CD8-positive, alpha-beta memory T cell (primary cell): ENCODE data around the gene PRB3. TPM values are rescaled to one million over a fixed set of nuclear protein-coding genes. Genes with fewer than 3 reads are reported as not detected.

Experiments
- CTCF ChIA-PET: fragments of 350-600 bp; sonication (Branson Sonifier 250); formaldehyde crosslinking; loops from one replicate; lab custom pipeline; 2021; ENCODE audit warnings: antibody characterized with exemption; lab: Charles Lee
- POLR2A ChIA-PET: fragments of 350-600 bp; sonication (Branson Sonifier 250); formaldehyde crosslinking; loops from one replicate; lab custom pipeline; 2021; ENCODE audit warnings: antibody characterized with exemption; lab: Charles Lee
- DNase-seq, 5 donors: peaks; one replicate each; pipeline versions ENCODE4 v3.0.0 to v3.0.0-alpha.2; 2020 to 2022; ENCODE audit warnings: mixed read lengths in 1 of 5
- H3K27ac ChIP-seq: one replicate; pipeline ENCODE4 v1.7.0; 2013; ENCODE audit warnings: low read depth, mild to moderate bottlenecking, low read length, moderate library complexity
- H3K27me3 ChIP-seq: 2 replicates; pipeline ENCODE4 v1.7.0; 2013; ENCODE audit warnings: low read length, mild to moderate bottlenecking; ENCODE audit not compliant: insufficient read depth, poor library complexity, severe bottlenecking
- H3K36me3 ChIP-seq: 2 replicates; pipeline ENCODE4 v1.7.0; 2013; ENCODE audit warnings: mild to moderate bottlenecking, low read length, moderate library complexity; ENCODE audit not compliant: insufficient read depth
- H3K4me1 ChIP-seq: 2 replicates; pipeline ENCODE4 v1.7.0; 2013; ENCODE audit warnings: mild to moderate bottlenecking, low read length, moderate library complexity; ENCODE audit not compliant: insufficient read depth
- H3K4me3 ChIP-seq: 2 replicates; pipeline ENCODE4 v1.7.0; 2013; ENCODE audit warnings: mild to moderate bottlenecking, low read length
- H3K9me3 ChIP-seq: 2 replicates; pipeline ENCODE4 v1.7.0; 2013; ENCODE audit warnings: mild to moderate bottlenecking, low read length
- H3K27ac Mint-ChIP-seq, 8 donors: one replicate each; pipeline ENCODE4 v1.8.0; 2020 to 2021; ENCODE audit warnings: mixed read lengths in 8 of 8, mild to moderate bottlenecking in 6 of 8, inconsistent platforms in 3 of 8, moderate library complexity in 3 of 8
- H3K27me3 Mint-ChIP-seq, 2 donors: one replicate each; pipeline ENCODE4 v1.8.0; 2020 to 2021; ENCODE audit warnings: mixed read lengths in 2 of 2, mild to moderate bottlenecking in 1 of 2, moderate library complexity in 1 of 2
- H3K36me3 Mint-ChIP-seq, 3 donors: one replicate each; pipeline ENCODE4 v1.8.0; 2020 to 2021; ENCODE audit warnings: mixed read lengths in 3 of 3, inconsistent platforms in 1 of 3, mild to moderate bottlenecking in 1 of 3
- H3K4me1 Mint-ChIP-seq, 3 donors: one replicate each; pipeline ENCODE4 v1.8.0; 2020 to 2021; ENCODE audit warnings: mixed read lengths in 3 of 3, inconsistent platforms in 1 of 3, mild to moderate bottlenecking in 1 of 3
- H3K4me3 Mint-ChIP-seq, 7 donors: one replicate each; pipeline ENCODE4 v1.8.0; 2020 to 2021; ENCODE audit warnings: mixed read lengths in 7 of 7, mild to moderate bottlenecking in 6 of 7, moderate library complexity in 4 of 7, inconsistent platforms in 2 of 7
- H3K9me3 Mint-ChIP-seq, 5 donors: one replicate each; pipeline ENCODE4 v1.8.0; 2020 to 2022; ENCODE audit warnings: mixed read lengths in 5 of 5, mild to moderate bottlenecking in 3 of 5, moderate library complexity in 2 of 5, inconsistent platforms in 1 of 5
- polyA plus RNA-seq: library from polyadenylated mRNA; unstranded; fragments of 300-500 nt; fragmentation: Illumina TruSeq; gene quantifications from one replicate; pipeline ENCODE4 v1.2.3, GENCODE V29; 2021
- total RNA-seq, 2 experiments: library from RNA; stranded (reverse); gene quantifications; one replicate each; pipeline ENCODE4 v1.2.3, GENCODE V29; 2021

The PRB3 gene
- total RNA-seq = not detected
- polyA plus RNA-seq = not detected

GRCh38 chr12:11269607-11270006 is at the start of gene PRB3:
Gene PRB3, minus strand, starts transcription at chr12:11269707. Its CDS starts 38 bp downstream, at chr12:11269669.
- no peaks in the 10 kb centered on the region for H3K36me3 ChIP-seq
- Mint-ChIP-seq H3K27me3 (no peaks in the 10 kb centered on the region), H3K4me1 (no peaks in the 10 kb centered on the region), H3K9me3 (peaks cover 0 to 9% (median 0%) of the 10 kb centered on the region in 5 donors), H3K36me3 (no peaks in the 10 kb centered on the region), H3K27ac (no peak within 1 kb of the TSS), H3K4me3 (no peak within 1 kb of the TSS)
- H3K4me3 ChIP-seq = no peak within 1 kb of the TSS
- no peak for DNase-seq
- no peaks in the 10 kb centered on the region for H3K4me1 ChIP-seq
- no peaks in the 10 kb centered on the region for H3K27me3 ChIP-seq
- no peak within 1 kb of the TSS for H3K27ac ChIP-seq
- CTCF ChIA-PET = no interaction called here
- POLR2A ChIA-PET = no interaction called here
- H3K9me3 ChIP-seq = no peaks in the 10 kb centered on the region

GRCh38 chr12:11310336-11310735 is 40.8 kb upstream of the PRB3 start, which contains the start of gene PRB4:
Gene PRB4, minus strand, starts transcription at chr12:11310436. Its CDS starts 38 bp downstream, at chr12:11310398.
- DNase-seq = no peak
- H3K36me3 Mint-ChIP-seq = peaks cover 0 to 20% (median 0%) of the 10 kb centered on the region in 3 donors
- ChIA-PET CTCF (no interaction called here), POLR2A (no interaction called here)
- Histone ChIP-seq H3K27ac (no peak within 1 kb of the TSS), H3K4me1 (no peaks in the 10 kb centered on the region), H3K36me3 (no peaks in the 10 kb centered on the region), H3K9me3 (no peaks in the 10 kb centered on the region), H3K27me3 (no peaks in the 10 kb centered on the region), H3K4me3 (no peak within 1 kb of the TSS)
- H3K4me1 Mint-ChIP-seq = no peaks in the 10 kb centered on the region
- H3K27me3 Mint-ChIP-seq = peaks cover 5% of the 10 kb centered on the region in 2 donors
- H3K9me3 Mint-ChIP-seq = peaks cover 0 to 50% (median 21%) of the 10 kb centered on the region in 5 donors
- no peak within 1 kb of the TSS for H3K4me3 Mint-ChIP-seq
- no peak within 1 kb of the TSS for H3K27ac Mint-ChIP-seq

DNA sequence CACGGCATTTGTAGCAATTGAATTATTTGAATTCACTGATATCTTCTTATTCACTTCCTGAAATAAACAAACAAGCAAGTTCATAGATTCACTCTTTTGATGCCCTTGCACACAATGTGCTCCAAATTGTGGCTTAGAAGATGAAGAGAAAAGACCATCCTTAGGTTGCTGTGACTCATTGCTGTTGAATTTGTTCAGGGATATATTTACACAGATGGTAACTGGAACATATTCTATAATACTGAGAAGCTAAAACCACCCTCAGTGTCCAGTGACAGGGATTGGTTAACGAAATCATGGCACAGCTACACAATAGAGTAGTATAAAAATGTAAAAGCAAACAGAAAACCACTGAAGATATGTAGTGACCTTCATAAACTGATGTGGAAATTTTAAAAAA is 37.6 kb upstream of the PRB3 start:
- Mint-ChIP-seq H3K27me3 (peaks cover 0 to 2% of the 10 kb centered on the region in 2 donors), H3K4me1 (no peaks in the 10 kb centered on the region), H3K4me3 (no peak overlapping the region), H3K9me3 (peaks cover 0 to 46% (median 16%) of the 10 kb centered on the region in 5 donors), H3K36me3 (peaks cover 0 to 7% (median 0%) of the 10 kb centered on the region in 3 donors), H3K27ac (no peak overlapping the region)
- Histone ChIP-seq H3K4me1 (no peaks in the 10 kb centered on the region), H3K27me3 (no peaks in the 10 kb centered on the region), H3K27ac (no peak overlapping the region), H3K4me3 (no peak overlapping the region), H3K36me3 (no peaks in the 10 kb centered on the region), H3K9me3 (no peaks in the 10 kb centered on the region)
- DNase-seq = no peak
- ChIA-PET CTCF (no interaction called here), POLR2A (no interaction called here)

DNA sequence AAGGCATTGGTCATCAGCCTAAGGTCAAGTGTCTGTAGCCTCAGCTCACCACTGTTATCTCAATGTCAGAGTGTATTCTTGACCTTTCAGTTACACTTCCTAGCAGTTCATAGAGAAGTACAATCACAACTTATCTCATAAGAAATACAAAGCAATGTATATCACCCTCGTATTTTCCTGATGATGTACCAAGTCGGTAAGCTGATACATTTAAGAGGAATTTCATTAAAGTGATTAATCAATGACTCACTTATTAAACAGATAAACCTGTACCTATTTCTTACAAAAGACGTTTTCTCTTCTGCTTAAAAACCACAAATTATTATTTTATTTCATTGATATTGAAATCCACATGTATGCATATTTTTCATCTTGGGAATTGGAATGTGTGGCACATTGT is 3.9 kb upstream of the PRB3 start:
- Histone ChIP-seq H3K27ac (no peak overlapping the region), H3K4me3 (no peak overlapping the region), H3K36me3 (no peaks in the 10 kb centered on the region), H3K27me3 (no peaks in the 10 kb centered on the region), H3K9me3 (no peaks in the 10 kb centered on the region), H3K4me1 (no peaks in the 10 kb centered on the region)
- Mint-ChIP-seq H3K27ac (no peak overlapping the region), H3K36me3 (no peaks in the 10 kb centered on the region), H3K9me3 (no peaks in the 10 kb centered on the region), H3K27me3 (no peaks in the 10 kb centered on the region), H3K4me1 (no peaks in the 10 kb centered on the region), H3K4me3 (no peak overlapping the region)
- no peak for DNase-seq
- POLR2A ChIA-PET = no interaction called here
- CTCF ChIA-PET = no interaction called here

DNA sequence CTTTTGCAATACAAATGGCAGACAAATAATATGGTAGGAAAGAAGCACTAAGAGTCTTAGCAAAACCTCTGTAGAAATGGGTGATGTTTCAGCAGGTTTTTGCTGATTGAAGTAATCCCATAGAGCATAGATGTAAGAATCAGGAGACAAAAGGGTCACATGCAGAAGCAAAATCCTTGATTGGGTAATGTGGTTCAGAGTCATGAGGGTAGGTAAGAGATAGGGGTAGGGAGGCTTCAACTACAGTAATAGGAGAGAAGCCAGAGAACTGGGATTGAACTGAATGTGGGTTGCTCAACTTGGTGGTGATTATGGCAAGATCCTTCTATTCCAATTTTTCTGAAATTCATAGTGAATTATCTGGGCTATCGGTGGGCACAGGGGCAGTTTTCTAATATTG is 5.0 kb downstream of the PRB3 start:
- no peak overlapping the region for H3K27ac Mint-ChIP-seq

DNA sequence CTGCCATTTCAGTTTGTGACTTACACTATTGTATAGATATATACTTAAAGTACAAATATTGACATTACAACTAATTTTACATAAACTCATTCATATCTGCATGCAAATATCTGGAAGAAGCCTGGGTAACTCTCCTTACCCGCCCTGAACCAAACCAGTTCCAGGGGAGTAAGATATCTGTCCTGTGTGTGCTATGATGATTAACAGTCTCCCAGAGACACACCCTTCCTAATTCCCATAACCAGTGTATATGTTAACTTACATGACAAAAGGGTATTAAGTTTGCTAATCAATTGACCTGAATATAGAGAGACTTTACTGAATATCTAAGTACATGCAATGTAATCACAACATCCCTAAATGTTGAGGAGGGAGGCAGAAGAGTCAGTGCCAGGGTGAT is 23.0 kb downstream of the PRB3 start:
- Mint-ChIP-seq H3K4me1 (no peaks in the 10 kb centered on the region), H3K9me3 (peaks cover 0 to 20% (median 10%) of the 10 kb centered on the region in 5 donors), H3K4me3 (no peak overlapping the region), H3K27ac (no peak overlapping the region), H3K27me3 (no peaks in the 10 kb centered on the region), H3K36me3 (peaks cover 0 to 22% (median 0%) of the 10 kb centered on the region in 3 donors)
- no peaks in the 10 kb centered on the region for H3K36me3 ChIP-seq
- no peaks in the 10 kb centered on the region for H3K4me1 ChIP-seq
- CTCF ChIA-PET = no interaction called here
- DNase-seq = no peak
- H3K9me3 ChIP-seq = no peaks in the 10 kb centered on the region
- H3K4me3 ChIP-seq = no peak overlapping the region
- H3K27me3 ChIP-seq = no peaks in the 10 kb centered on the region
- POLR2A ChIA-PET = no interaction called here
- H3K27ac ChIP-seq = no peak overlapping the region

More for the DNA sequence above, 5.0 kb downstream of the PRB3 start:
- Mint-ChIP-seq H3K27me3 (no peaks in the 10 kb centered on the region), H3K4me3 (no peak overlapping the region), H3K4me1 (no peaks in the 10 kb centered on the region), H3K36me3 (peaks cover 0 to 10% (median 0%) of the 10 kb centered on the region in 3 donors), H3K9me3 (peaks cover under 1 to 42% (median 22%) of the 10 kb centered on the region in 5 donors)
- CTCF ChIA-PET = no interaction called here
- POLR2A ChIA-PET = no interaction called here
- no peaks in the 10 kb centered on the region for H3K36me3 ChIP-seq
- H3K9me3 ChIP-seq = no peaks in the 10 kb centered on the region
- no peak overlapping the region for H3K27ac ChIP-seq
- H3K4me3 ChIP-seq = no peak overlapping the region
- no peaks in the 10 kb centered on the region for H3K4me1 ChIP-seq
- DNase-seq = no peak
- no peaks in the 10 kb centered on the region for H3K27me3 ChIP-seq

- no peak for DNase-seq
- ChIA-PET CTCF (no interaction called here), POLR2A (no interaction called here)
- H3K27ac ChIP-seq = no peak overlapping the region
- H3K27me3 ChIP-seq = no peaks in the 10 kb centered on the region
- Mint-ChIP-seq H3K9me3 (peaks cover 0 to 17% (median 2%) of the 10 kb centered on the region in 5 donors), H3K36me3 (peaks cover 0 to 10% (median 2%) of the 10 kb centered on the region in 3 donors), H3K27me3 (peaks cover 1 to 4% of the 10 kb centered on the region in 2 donors), H3K4me1 (no peaks in the 10 kb centered on the region), H3K4me3 (no peak overlapping the region), H3K27ac (no peak overlapping the region)
- H3K4me3 ChIP-seq = no peak overlapping the region
- H3K4me1 ChIP-seq = no peaks in the 10 kb centered on the region
- H3K9me3 ChIP-seq = no peaks in the 10 kb centered on the region
- H3K36me3 ChIP-seq = no peaks in the 10 kb centered on the region
These were observed 26.9 kb downstream of the PRB3 start for GRCh38 chr12:11242656-11243055.

DNA sequence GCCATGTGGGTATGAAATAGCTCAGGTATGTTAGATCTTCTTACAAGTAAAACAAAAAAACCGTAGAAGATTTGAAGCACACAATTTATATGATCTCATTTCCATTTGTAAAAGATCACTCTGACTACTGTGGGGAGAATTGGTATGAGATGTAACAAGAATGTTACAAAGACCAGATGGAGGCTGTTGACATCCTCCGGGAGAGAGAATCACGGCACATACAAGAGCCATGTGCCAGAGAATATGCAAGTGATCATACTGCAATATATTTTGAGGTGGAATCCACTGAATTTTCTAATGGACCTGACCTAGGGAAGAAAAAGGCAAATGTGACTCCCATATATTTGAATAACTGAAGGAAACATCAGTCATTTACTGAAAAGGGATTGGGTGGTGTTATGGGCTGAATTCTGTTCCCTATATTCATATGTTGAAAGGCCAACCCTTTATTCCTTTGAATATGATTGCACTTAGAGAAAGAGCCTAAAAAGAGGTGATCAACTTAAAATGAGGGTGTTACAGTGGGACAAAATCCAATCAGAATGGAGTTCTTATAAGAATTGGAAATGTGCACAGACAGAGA is 29.1 kb downstream of the PRB3 start:
- no peak overlapping the region for H3K4me3 ChIP-seq

More for the DNA sequence above, 29.1 kb downstream of the PRB3 start:
- Histone ChIP-seq H3K27ac (no peak overlapping the region), H3K4me1 (no peaks in the 10 kb centered on the region), H3K36me3 (no peaks in the 10 kb centered on the region), H3K27me3 (no peaks in the 10 kb centered on the region), H3K9me3 (no peaks in the 10 kb centered on the region)
- POLR2A ChIA-PET = no interaction called here
- H3K4me1 Mint-ChIP-seq = no peaks in the 10 kb centered on the region
- CTCF ChIA-PET = no interaction called here
- DNase-seq = no peak
- peaks cover 0 to 17% (median 2%) of the 10 kb centered on the region in 3 donors for H3K36me3 Mint-ChIP-seq
- H3K9me3 Mint-ChIP-seq = peaks cover 0 to 30% (median 2%) of the 10 kb centered on the region in 5 donors
- no peak overlapping the region for H3K4me3 Mint-ChIP-seq
- H3K27me3 Mint-ChIP-seq = peaks cover 1 to 4% of the 10 kb centered on the region in 2 donors
- H3K27ac Mint-ChIP-seq = no peak overlapping the region
